GM20000 (cell line): ENCODE data around the gene KIF2C.

Source experiments
- DNase-seq: peaks from one replicate; pipeline ENCODE4 v3.0.0; 2012; ENCODE audit warnings: low spot score
- TF ChIP-seq, protein P1 (sequence below): IDR thresholded peaks from 2 replicates; pipeline ENCODE4 v1.5.1; 2012; ENCODE audit warnings: mild to moderate bottlenecking, control low read depth; ENCODE audit errors: extremely low read depth, missing control alignments

KIF2C gene

DNA sequence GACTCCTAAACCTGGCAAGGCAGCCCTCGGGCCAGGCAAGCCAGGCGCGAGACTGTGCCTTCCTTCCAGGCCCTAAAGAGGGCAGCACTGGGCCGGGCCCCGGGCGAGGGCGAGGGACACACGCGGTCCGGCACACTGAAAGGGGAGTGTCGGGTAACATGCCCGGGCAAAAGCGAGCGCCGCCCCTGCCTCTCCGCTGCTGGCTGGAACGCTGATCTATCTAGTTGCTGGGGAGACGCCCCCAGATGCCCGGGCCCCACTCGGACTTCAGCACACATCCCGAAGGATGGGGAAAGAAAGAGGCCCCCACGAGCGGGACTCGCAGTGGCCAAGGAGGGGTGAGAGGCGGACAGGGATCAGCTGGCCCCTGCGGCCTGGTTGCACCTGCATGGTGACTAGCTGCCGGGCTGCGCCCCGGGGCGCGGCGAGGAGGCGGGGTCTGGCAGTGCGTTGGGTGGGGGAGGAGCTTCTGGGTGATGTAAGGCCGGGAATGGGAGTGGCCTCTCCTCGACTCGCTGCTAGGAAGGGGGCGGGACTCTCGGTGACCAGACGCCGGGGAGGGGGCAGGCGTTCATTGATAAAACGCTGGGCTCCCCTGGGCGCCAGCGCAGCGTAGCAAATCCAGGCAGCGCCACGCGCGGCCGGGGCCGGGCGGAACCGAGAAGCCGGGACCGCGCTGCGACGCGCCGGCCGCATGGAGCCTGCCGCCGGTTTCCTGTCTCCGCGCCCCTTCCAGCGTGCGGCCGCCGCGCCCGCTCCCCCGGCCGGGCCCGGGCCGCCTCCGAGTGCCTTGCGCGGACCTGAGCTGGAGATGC is 60.3 kb downstream of the KIF2C start, which contains the start of gene PLK3:
TSS of gene PLK3 (plus strand) at position 608 of the 815 bp plus-strand sequence. CDS start at position 695, 87 bp downstream.
- DNase-seq: peak; percentile 99
- TF ChIP-seq, protein P1, sequence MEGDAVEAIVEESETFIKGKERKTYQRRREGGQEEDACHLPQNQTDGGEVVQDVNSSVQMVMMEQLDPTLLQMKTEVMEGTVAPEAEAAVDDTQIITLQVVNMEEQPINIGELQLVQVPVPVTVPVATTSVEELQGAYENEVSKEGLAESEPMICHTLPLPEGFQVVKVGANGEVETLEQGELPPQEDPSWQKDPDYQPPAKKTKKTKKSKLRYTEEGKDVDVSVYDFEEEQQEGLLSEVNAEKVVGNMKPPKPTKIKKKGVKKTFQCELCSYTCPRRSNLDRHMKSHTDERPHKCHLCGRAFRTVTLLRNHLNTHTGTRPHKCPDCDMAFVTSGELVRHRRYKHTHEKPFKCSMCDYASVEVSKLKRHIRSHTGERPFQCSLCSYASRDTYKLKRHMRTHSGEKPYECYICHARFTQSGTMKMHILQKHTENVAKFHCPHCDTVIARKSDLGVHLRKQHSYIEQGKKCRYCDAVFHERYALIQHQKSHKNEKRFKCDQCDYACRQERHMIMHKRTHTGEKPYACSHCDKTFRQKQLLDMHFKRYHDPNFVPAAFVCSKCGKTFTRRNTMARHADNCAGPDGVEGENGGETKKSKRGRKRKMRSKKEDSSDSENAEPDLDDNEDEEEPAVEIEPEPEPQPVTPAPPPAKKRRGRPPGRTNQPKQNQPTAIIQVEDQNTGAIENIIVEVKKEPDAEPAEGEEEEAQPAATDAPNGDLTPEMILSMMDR: peak; percentile 86

DNA sequence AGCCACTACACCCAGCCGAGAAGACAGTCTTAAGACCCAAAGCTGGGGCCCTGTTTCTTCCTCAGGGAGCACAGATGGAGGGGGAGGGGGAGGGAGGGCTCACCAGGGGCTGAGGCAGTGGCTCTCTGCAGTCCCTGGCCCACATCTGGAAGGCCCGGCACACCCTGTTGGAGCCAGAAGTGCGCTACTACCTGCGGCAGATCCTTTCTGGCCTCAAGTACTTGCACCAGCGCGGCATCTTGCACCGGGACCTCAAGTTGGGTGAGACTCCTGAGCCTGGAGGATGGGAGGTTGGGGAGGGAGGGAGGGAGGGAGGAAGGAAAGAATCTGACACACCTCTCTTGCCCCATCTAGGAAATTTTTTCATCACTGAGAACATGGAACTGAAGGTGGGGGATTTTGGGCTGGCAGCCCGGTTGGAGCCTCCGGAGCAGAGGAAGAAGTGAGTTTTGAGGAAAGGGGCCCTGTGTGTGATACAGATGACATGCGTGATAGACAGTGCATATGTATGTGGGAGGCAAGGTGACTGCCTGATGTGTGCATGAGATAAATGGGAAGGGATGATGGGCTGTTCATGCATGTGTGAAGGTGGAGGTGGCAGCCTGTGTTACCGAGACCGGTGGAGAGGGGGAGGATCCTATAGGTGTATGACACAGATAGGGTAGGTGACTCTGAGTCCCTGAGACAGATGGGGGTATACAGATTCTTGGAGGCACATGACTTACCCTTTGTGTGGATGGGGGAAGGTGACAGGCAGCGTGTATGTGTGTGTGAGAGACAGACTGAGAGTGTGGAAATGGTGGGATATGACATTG is 62.1 kb downstream of the KIF2C start:
- TF ChIP-seq, protein P1: no peak
- DNase-seq: no peak

- TF ChIP-seq, protein P1: no peak
- DNase-seq: no peak
Observed at GRCh38 chr1:44802306-44803061, 62.8 kb downstream of the KIF2C start.

DNA sequence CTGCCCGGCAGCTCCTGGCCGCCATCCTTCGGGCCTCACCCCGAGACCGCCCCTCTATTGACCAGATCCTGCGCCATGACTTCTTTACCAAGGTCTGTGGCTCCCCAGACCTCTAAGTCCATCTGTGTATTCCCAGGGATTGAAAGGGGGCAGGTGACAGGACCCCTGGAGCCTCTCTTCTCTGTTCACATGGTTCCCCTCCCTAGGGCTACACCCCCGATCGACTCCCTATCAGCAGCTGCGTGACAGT is 63.4 kb downstream of the KIF2C start:
- TF ChIP-seq, protein P1: no peak
- no peak for DNase-seq

- DNase-seq: no peak
- TF ChIP-seq, protein P1: no peak
Observed at GRCh38 chr1:44803312-44804095, 63.9 kb downstream of the KIF2C start.

GRCh38 chr1:44805311-44806024 is 65.8 kb downstream of the KIF2C start:
- no peak for DNase-seq

More at GRCh38 chr1:44805311-44806024, 65.8 kb downstream of the KIF2C start:
- TF ChIP-seq, protein P1: no peak
